ENCODE measurements around the gene MPPED1.

DNA sequence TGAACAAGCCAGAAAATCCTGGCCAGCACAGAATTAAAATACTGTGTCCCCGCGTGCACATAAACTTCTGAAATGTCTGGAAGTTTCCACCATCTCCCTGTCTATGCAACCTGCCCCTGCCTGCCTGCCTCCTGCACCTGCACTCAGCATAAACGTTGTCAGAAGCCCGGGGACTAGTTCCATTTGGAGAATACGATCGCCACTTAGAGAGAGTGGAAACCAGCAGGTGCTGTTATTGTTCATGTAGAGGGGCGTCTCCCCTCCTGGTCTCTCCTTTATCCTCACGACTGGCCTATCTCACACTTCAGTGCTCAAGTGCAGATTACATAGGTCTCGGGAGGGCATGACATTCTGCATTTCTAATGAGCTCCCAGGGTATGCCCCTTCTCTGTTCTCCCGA lies 35.6 kb downstream of the MPPED1 start:
- TF ChIP-seq EZH2 (IDR thresholded peaks at IDR 0.05; ENCODE audit: borderline replicate concordance, low read length) = no peak
- TF ChIP-seq, protein P1, sequence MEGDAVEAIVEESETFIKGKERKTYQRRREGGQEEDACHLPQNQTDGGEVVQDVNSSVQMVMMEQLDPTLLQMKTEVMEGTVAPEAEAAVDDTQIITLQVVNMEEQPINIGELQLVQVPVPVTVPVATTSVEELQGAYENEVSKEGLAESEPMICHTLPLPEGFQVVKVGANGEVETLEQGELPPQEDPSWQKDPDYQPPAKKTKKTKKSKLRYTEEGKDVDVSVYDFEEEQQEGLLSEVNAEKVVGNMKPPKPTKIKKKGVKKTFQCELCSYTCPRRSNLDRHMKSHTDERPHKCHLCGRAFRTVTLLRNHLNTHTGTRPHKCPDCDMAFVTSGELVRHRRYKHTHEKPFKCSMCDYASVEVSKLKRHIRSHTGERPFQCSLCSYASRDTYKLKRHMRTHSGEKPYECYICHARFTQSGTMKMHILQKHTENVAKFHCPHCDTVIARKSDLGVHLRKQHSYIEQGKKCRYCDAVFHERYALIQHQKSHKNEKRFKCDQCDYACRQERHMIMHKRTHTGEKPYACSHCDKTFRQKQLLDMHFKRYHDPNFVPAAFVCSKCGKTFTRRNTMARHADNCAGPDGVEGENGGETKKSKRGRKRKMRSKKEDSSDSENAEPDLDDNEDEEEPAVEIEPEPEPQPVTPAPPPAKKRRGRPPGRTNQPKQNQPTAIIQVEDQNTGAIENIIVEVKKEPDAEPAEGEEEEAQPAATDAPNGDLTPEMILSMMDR (conservative IDR thresholded peaks at IDR 0.05 in 1 of 2, IDR thresholded peaks at IDR 0.05 in 1 of 2; ENCODE audit: extremely low read depth in 1 of 2, insufficient read depth in 1 of 2, low read depth in 1 of 2, low read length in 2 of 2) = no peak

Measured in mammary epithelial cell (primary cell).